Stimulated activated effector memory CD8-positive, alpha-beta T cell treated with anti-CD3 and anti-CD28 coated beads, Interleukin-12 subunit alpha, Interleukin-12 subunit beta, amount 100 ng/mL, for 72 hours (primary cell): Measurements from ENCODE around the gene PLAAT3.
"Not testable (repeated sequence)": the region's sequence is repeated elsewhere in the genome, so short reads cannot be mapped to it uniquely, and the experiment has no call there.

Source experiments
- ATAC-seq: fragments of 150-1000 bp; cut with Tn5 transposase; 2 replicates; pipeline ENCODE4 v1.10.0; 2021
- DNase-seq, 2 donors: peaks; one replicate each; pipeline ENCODE4 v3.0.0; 2021 to 2022; ENCODE audit warnings: low spot score in 2 of 2
- H3K27ac Mint-ChIP-seq: one replicate; pipeline ENCODE4 v1.8.0; 2022; ENCODE audit warnings: mild to moderate bottlenecking, mixed read lengths
- H3K36me3 Mint-ChIP-seq: one replicate; pipeline ENCODE4 v1.8.0; 2022; ENCODE audit warnings: mild to moderate bottlenecking, mixed read lengths
- H3K4me1 Mint-ChIP-seq: one replicate; pipeline ENCODE4 v1.8.0; 2022; ENCODE audit warnings: mixed read lengths
- H3K4me3 Mint-ChIP-seq: one replicate; pipeline ENCODE4 v1.8.0; 2022; ENCODE audit warnings: mild to moderate bottlenecking, mixed read lengths
- H3K9me3 Mint-ChIP-seq: one replicate; pipeline ENCODE4 v1.8.0; 2022; ENCODE audit warnings: mixed read lengths

The PLAAT3 gene

DNA sequence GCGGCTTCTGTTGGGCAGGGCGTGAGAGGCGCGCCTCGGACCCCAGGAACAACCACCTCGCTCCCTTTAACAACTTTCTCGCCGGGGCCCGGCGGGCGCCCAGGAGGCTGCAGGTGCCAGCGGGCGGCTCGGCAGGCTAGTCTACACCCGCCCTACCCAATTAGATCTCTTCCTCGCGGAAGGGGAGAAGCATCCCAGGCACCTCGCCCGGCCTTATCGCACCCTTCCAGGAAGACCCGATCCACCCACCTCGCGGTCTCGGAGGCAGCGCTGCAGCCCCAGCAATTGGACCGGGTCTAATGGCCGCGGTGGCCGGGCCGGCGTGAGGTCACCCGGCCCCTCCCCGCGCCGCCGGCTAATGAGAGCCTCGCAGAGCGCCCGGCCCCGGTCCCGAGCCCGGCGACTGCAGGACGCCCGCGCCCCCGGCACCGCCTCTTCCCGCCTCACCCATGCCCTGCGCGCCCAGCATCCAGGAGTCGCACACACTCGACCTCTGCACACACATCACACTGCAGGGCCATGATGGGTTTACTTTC lies at the start of gene PLAAT3:
Gene PLAAT3 (minus strand): TSS at position 298 of the 536 bp plus-strand sequence. CDS start 419 bp downstream, outside the sequence.
- Mint-ChIP-seq H3K27ac (peak within 1 kb of the TSS; percentile 79), H3K9me3 (no peaks in the 10 kb centered on the region), H3K4me3 (peak within 1 kb of the TSS; percentile 86), H3K36me3 (no peaks in the 10 kb centered on the region), H3K4me1 (peaks cover 23% of the 10 kb centered on the region)
- DNase-seq (peak; percentile 40 to 76), ATAC-seq (peak; percentile 84)

DNA sequence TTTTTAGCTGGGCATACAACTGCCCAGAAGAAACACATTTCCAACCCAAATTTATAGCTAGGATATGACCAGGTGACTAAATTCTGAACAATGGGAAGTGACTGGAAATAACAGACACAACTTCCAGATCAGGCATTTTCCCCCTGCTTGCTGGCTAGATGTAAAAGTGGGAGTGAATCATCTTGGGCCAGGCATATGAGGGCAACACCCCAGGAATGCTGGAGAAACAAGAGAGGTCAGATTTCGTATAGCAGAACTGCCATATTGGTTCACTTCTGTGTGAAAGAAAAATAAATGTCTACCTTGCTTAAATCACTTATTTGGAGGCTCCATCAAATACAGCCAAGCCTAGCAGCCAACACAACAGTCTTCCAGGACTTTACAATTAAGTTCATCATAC lies 49.6 kb upstream of the PLAAT3 start:
- no peak for ATAC-seq

DNA sequence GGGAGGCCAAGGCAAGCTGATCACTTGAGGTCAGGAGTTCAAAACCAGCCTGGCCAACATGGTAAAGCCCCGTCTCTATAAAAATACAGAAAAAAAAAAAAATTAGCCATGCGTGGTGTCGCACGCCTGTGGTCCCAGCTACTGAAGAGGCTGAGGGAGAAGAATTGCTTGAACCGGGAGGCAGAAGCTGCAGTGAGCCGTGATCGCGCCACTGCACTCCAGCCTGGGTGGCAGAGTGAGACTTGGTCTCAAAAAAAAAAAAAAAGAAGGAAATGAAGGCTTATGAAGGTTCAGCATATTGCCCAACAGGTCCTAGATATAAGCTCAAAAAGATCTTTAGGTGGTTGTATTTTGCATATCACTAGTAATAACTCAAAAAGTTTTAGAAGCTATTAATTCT lies 46.7 kb upstream of the PLAAT3 start:
- Mint-ChIP-seq H3K27ac (no peak overlapping the region), H3K4me1 (peaks cover 15% of the 10 kb centered on the region), H3K9me3 (no peaks in the 10 kb centered on the region), H3K4me3 (no peak overlapping the region), H3K36me3 (peaks cover 32% of the 10 kb centered on the region)
- DNase-seq (no peak), ATAC-seq (no peak)

More for the DNA sequence above, 49.6 kb upstream of the PLAAT3 start:
- Mint-ChIP-seq H3K27ac (no peak overlapping the region), H3K36me3 (peaks cover 12% of the 10 kb centered on the region), H3K9me3 (no peaks in the 10 kb centered on the region), H3K4me3 (no peak overlapping the region), H3K4me1 (peaks cover 26% of the 10 kb centered on the region)
- DNase-seq: no peak

DNA sequence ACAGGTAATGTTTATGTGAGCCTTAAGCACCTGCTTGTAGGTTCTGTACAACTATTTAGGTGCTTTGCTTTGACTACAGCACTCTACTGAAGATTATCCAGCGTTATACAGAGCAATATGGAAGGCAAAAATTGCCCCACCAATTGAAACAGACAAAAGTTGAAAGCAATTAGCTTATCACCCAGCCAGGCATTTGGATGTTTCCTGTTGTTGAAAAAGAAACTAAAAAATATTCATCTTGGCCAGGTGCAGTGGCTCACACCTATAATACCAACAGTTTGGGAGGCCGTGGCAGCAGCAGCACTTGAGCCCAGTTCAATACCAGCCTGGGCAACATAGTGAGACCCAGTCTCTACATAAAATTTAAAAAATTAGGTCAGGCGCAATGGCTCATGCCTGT lies 38.4 kb upstream of the PLAAT3 start:
- ATAC-seq: no peak
- no peak for DNase-seq
- Mint-ChIP-seq H3K4me1 (peaks cover 6% of the 10 kb centered on the region), H3K4me3 (no peak overlapping the region), H3K36me3 (peaks cover 99% of the 10 kb centered on the region), H3K27ac (no peak overlapping the region), H3K9me3 (no peaks in the 10 kb centered on the region)

DNA sequence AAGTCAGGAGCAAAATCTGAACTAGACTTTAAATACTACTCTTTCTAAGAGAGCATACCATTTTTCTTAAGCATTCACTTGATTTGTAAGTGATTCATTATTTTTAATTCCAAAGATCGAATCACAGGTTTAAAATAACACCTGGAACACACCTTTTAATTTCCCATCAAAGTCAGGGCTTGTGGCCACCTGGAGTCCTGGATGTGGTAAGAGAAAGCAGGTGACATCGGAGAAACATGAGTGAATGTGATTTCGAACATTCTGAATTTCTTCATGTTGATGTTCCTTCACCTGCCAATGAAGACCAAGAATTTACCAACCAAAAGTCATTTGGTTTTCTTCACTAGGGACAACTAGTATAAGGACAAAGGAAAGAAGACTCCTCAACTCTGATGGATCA lies 29.0 kb upstream of the PLAAT3 start:
- Mint-ChIP-seq H3K9me3 (no peaks in the 10 kb centered on the region), H3K4me3 (no peak overlapping the region), H3K27ac (peak overlapping the region; percentile 61), H3K4me1 (peaks cover 6% of the 10 kb centered on the region), H3K36me3 (peaks cover 94% of the 10 kb centered on the region)
- ATAC-seq: no peak
- no peak for DNase-seq

DNA sequence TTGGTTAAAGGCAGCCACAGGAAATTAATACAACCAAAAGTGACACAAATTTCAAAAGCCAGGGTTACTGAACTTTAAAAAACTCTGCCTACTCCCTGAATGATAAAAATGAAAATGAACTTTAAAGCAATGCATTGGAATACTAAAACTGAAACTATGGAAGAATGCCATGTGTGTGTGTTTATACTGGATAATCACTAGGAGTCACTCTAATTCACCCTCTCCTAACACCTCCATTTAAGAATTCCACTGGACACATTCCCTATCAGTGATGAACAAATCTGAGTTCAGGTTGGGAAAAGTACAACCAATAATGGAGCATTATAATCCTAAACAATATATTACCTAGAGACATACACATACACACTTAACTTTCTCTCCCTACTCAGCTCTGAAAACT lies 27.5 kb upstream of the PLAAT3 start:
- Mint-ChIP-seq H3K4me3 (no peak overlapping the region), H3K27ac (peak overlapping the region; percentile 29), H3K36me3 (peaks cover 98% of the 10 kb centered on the region), H3K4me1 (peaks cover 6% of the 10 kb centered on the region), H3K9me3 (no peaks in the 10 kb centered on the region)
- ATAC-seq: no peak
- DNase-seq: no peak

DNA sequence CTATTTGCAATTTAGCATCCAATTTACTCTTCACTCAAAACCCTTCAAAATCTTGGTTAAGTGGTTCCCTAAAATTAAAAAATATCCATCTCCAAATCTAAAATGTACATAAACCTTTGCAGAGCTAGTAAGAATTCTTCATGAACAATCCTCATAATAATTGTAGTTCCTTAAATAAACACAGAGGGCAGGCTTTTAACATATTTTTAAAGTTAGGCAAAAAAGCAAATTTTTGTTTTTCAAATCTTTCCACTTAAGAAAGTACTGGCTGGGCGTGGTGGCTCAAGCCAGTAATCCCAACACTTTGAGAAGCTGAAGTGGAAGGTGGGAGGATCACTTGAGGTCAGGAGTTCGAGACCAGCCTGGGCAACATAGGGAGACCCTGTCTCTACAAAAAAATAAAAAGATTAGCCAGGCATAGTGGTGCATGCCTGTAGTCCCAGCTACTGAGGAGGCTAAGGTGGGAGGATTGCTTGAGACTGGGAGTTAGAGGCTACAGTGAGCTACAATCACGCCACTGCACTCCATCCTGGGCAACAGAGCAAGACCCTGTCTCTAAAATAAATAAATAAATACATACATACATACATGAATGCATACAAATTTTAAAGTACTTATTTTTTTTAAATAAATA lies 25.1 kb upstream of the PLAAT3 start:
- Mint-ChIP-seq H3K9me3 (no peaks in the 10 kb centered on the region), H3K36me3 (peaks cover 98% of the 10 kb centered on the region)
- no peak for ATAC-seq

DNA sequence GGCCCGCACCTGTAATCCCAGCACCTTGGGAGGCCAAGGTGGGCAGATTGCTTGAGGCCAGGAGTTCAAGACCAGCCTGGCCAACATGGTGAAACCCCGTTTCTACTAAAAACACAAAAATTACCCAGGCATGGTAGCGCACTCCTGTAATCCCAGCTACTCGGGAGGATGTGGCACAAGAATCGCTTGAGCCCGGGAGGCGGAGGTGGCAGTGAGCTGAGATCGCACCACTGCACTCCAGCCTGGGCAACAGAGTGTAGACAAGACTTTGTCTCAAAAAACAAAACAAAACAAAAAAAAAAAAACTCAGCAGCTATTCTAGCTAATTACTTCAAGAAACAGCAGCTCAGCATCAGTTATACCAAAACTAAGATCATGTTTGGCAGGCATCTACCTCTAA lies 24.2 kb upstream of the PLAAT3 start:
- not testable (repeated sequence) for H3K4me3 Mint-ChIP-seq, ATAC-seq

More for the DNA sequence above, 25.1 kb upstream of the PLAAT3 start:
- peak overlapping the region; percentile 12 for H3K27ac Mint-ChIP-seq
- no peak for DNase-seq
- peaks cover 6% of the 10 kb centered on the region for H3K4me1 Mint-ChIP-seq
- H3K4me3 Mint-ChIP-seq: no peak overlapping the region

DNA sequence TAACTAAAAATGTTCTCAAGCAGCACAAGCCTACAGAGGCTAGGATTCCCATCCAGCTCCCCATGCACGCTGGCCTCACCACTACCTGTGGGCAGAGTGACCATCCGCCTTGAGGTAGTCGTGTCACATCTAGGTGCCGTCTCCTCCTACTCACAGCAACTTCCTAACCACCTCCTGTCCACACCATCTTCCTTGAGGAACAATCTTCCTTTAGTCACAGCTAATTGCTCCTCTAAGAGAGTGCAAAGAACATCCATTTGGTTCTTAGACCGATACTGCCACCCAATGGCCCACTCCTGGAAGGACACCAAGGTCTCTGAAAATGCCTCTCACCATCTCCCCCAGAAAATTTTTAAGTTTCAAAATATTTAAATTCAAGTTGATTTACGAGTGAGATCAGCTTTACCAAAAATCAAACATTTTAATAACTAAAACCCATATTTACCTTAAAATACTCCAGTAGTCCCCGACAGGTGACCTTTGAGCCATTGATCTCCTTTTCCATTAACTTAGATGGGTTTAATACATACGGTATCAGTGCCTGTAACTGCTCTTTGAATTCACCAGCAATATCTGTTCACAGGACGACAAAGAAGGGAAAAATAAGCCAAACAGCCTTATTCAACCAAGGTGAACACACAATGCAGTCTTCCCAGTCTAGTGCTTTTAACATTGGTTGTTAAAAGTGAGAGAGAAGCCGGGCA lies 21.7 kb upstream of the PLAAT3 start:
- no peak overlapping the region for H3K4me3 Mint-ChIP-seq
- no peaks in the 10 kb centered on the region for H3K9me3 Mint-ChIP-seq
- ATAC-seq (peak; percentile 66), DNase-seq (peak; percentile 42 to 77)
- no peak overlapping the region for H3K27ac Mint-ChIP-seq
- H3K4me1 Mint-ChIP-seq: peaks cover 8% of the 10 kb centered on the region
- peaks cover 98% of the 10 kb centered on the region for H3K36me3 Mint-ChIP-seq

More for the DNA sequence above, 24.2 kb upstream of the PLAAT3 start:
- DNase-seq, H3K4me1 Mint-ChIP-seq, H3K9me3 Mint-ChIP-seq, H3K27ac Mint-ChIP-seq: not testable (repeated sequence)
- peaks cover 98% of the 10 kb centered on the region for H3K36me3 Mint-ChIP-seq

DNA sequence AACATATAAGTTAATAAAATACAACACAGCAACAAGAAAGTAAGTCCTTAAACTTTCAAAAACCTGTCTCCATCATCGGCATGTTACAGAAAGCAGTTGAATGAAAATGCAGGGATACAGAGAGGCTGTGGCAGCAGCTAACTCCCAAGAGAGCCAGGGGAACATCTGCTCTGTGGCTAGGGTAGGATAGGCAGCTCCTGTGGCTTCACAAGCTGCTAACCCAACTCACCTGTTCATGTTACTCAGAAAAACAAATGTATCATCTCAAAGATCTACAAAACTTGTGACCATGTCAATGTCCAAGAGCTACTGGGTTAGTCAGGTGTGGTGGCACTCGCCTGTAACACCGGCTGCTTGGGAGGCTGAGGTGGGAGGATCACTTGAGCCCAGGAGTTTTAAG lies 15.2 kb upstream of the PLAAT3 start:
- H3K9me3 Mint-ChIP-seq: no peaks in the 10 kb centered on the region
- H3K27ac Mint-ChIP-seq: no peak overlapping the region
- no peak overlapping the region for H3K4me3 Mint-ChIP-seq
- DNase-seq (no peak), ATAC-seq (no peak)
- peaks cover 69% of the 10 kb centered on the region for H3K36me3 Mint-ChIP-seq
- H3K4me1 Mint-ChIP-seq: peaks cover 8% of the 10 kb centered on the region

DNA sequence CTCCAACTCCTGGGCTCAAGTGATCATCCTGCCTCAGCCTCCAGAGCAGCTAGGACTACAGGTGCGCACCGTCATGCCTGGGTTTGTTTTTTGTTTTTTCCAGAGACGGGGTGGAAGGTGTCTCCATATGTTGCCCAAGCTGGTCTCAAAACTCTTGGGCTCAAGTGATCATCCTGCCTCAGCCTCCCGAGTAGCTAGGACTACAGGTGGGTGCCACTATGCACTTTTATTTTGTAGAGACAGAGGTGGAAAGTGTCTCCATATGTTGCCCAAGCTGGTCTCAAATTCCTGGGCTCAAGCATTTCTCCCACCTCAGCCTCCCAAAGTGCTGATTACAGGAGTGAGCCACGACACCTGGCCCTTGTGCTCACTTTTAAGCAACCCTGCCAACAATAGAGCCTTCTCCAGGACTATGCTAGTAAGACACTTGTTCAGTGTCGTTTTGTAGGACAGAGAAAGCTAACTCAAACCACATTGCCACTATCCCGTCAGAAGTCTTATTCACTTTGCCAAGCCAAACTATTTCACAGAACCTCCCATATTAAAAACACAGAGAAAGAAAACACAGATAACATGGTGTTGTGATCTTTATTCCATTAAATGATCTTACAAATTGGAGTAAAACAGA lies 9.4 kb upstream of the PLAAT3 start:
- no peak overlapping the region for H3K27ac Mint-ChIP-seq
- H3K4me3 Mint-ChIP-seq: no peak overlapping the region
- DNase-seq (no peak), ATAC-seq (no peak)
- H3K36me3 Mint-ChIP-seq: peaks cover 11% of the 10 kb centered on the region
- H3K9me3 Mint-ChIP-seq: no peaks in the 10 kb centered on the region
- H3K4me1 Mint-ChIP-seq: peaks cover 9% of the 10 kb centered on the region

DNA sequence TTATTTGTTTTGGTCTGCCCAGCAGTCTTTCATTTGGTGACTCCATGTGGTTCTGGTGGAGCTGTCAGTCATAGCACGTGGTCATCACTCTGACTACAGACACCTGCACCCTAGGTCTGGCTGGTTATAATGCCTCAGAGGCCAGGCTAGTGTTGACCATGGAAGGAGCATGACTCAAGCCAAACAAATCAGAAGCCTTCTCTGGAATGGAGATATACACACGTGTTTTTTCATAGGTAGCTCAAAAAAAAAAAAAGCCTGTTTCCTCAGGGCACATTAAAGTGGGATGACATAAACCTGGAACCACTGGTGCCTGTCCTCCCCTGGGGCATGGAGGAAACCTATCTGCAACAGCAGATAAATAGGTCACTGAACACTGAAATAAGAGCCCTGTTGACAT lies 8.1 kb upstream of the PLAAT3 start:
- Mint-ChIP-seq H3K9me3 (no peaks in the 10 kb centered on the region), H3K4me3 (no peak overlapping the region), H3K4me1 (peaks cover 9% of the 10 kb centered on the region), H3K36me3 (no peaks in the 10 kb centered on the region), H3K27ac (no peak overlapping the region)
- DNase-seq (no peak), ATAC-seq (peak; percentile 47)

DNA sequence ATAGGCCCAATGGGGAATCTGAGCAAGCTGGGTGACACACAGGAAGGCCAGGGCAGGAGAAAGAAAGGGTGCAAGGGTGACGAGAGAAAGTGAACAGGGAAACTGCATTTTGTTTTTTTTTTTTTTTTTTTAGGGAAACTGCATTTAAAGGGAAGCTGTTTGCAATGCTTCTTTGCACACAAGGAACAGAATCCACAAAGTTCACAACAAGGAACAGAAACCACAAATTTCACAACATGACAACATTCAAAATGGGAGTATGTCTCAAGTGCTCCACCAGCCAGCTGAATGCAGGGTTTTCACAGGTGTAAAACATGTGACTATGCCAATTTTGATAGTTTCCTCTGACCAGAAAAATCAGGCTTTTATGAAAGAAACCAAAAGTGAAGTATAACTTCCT lies 6.8 kb upstream of the PLAAT3 start:
- Mint-ChIP-seq H3K4me3 (no peak overlapping the region), H3K27ac (peak overlapping the region; percentile 78), H3K36me3 (no peaks in the 10 kb centered on the region), H3K9me3 (no peaks in the 10 kb centered on the region), H3K4me1 (peaks cover 9% of the 10 kb centered on the region)
- ATAC-seq (no peak), DNase-seq (no peak)

DNA sequence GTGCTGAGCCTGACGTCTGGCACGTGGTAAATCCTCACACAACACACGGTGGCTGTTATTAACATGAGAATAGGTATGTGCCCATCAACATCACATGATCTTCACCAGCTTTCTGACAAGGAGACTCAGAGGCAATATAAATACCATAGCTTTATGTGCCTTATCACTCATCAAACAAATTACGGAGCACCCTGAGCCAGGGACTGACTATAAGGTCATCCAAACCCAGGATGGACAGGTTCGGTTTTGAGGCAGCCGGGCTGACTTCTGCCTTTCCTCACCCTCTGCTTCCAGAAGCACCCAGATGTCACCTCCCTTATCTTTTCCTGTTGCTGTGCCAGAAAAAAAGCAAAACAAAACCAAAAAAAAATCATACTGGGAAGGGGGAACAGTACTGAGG lies 5.7 kb upstream of the PLAAT3 start:
- H3K9me3 Mint-ChIP-seq: no peaks in the 10 kb centered on the region
- DNase-seq (no peak), ATAC-seq (no peak)
- H3K36me3 Mint-ChIP-seq: no peaks in the 10 kb centered on the region
- H3K4me1 Mint-ChIP-seq: peaks cover 9% of the 10 kb centered on the region
- no peak overlapping the region for H3K27ac Mint-ChIP-seq
- H3K4me3 Mint-ChIP-seq: no peak overlapping the region

DNA sequence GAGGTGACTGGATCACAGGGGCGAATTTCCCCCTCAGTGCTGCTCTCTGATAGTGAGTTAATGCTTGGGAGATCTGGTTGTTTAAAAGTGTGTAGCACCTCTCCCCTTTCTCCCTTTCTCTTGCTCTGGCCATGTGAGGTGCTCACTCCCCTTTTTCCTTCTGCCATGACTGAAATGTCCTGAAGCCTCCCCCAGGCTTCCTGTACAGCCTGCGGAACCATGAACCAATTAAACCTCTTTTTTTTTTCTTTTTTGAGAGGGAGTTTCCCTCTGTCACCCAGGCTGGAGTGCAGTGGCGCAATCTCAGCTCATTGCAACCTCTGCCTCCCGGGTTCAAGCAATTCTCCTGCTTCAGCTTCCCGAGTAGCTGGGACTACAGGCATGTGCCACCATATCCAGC lies 3.5 kb upstream of the PLAAT3 start:
- H3K27ac Mint-ChIP-seq, H3K4me3 Mint-ChIP-seq: not testable (repeated sequence)

More for the DNA sequence above, 3.5 kb upstream of the PLAAT3 start:
- peaks cover 13% of the 10 kb centered on the region for H3K4me1 Mint-ChIP-seq
- not testable (repeated sequence) for H3K36me3 Mint-ChIP-seq, H3K9me3 Mint-ChIP-seq, ATAC-seq, DNase-seq
